HEK293 (cell line): Measurements from ENCODE around the gene TFG.

Source experiments
- CTCF ChIA-PET: fragments of 350-600 bp; formaldehyde crosslinking; extraction: SDS; loops from one replicate; lab custom pipeline; 2021; ENCODE audit warnings: antibody characterized with exemption; lab: Yijun Ruan, JAX
- POLR2A ChIA-PET: fragments of 300-600 bp; formaldehyde crosslinking; extraction: SDS; loops from one replicate; lab custom pipeline; 2020; ENCODE audit warnings: antibody characterized with exemption, inconsistent platforms; lab: Yijun Ruan, JAX
- H3K27ac ChIP-seq: fragments of 200-500 bp; sonication (Bioruptor generic); 2 replicates; pipeline ENCODE4 v1.5.1; 2014; ENCODE audit warnings: low read depth, low read length, control low read depth, inconsistent platforms; ENCODE audit errors: extremely low read depth
- H3K36me3 ChIP-seq, 2 experiments: fragments of 200-500 bp in 1 of 2; sonication (Bioruptor generic) in 1 of 2; 1 replicate in 1 of 2; 2 replicates in 1 of 2; pipeline ENCODE4 v1.5.1; 2014 to 2017; ENCODE audit warnings: inconsistent platforms in 2 of 2, low read length in 2 of 2; ENCODE audit not compliant: control insufficient read depth in 2 of 2, insufficient read depth in 1 of 2
- H3K4me1 ChIP-seq: fragments of 200-500 bp; sonication (Bioruptor generic); 2 replicates; pipeline ENCODE4 v1.5.1; 2014; ENCODE audit warnings: mild to moderate bottlenecking, low read length, inconsistent platforms; ENCODE audit not compliant: control insufficient read depth, insufficient read depth
- H3K4me3 ChIP-seq: 2 replicates; pipeline ENCODE4 v1.5.1; 2011; ENCODE audit warnings: low read depth, mild to moderate bottlenecking, control low read depth, low read length, moderate library complexity
- H3K9me3 ChIP-seq: fragments of 200-500 bp; sonication (Bioruptor generic); 2 replicates; pipeline ENCODE4 v1.5.1; 2014; ENCODE audit warnings: low read depth, low read length, inconsistent platforms; ENCODE audit not compliant: control insufficient read depth, insufficient read depth
- ELK4 ChIP-seq: IDR thresholded peaks from 2 replicates; pipeline ENCODE4 v1.6.1; 2011; ENCODE audit warnings: mild to moderate bottlenecking, low read depth, low read length, borderline replicate concordance
- FEZF1 ChIP-seq: fragments of 450-650 bp; formaldehyde crosslinking; IDR thresholded peaks from 2 replicates; pipeline ENCODE4 v1.5.1; 2016; ENCODE audit warnings: missing biosample characterization, missing genetic modification characterization
- GFI1B ChIP-seq: fragments of 450-650 bp; formaldehyde crosslinking; IDR thresholded peaks from 2 replicates; pipeline ENCODE4 v1.5.1; 2016; ENCODE audit warnings: missing biosample characterization, missing genetic modification characterization
- GLIS2 ChIP-seq: fragments of 450-650 bp; formaldehyde crosslinking; IDR thresholded peaks from 2 replicates; pipeline ENCODE4 v1.5.1; 2016; ENCODE audit warnings: missing biosample characterization, missing genetic modification characterization
- IKZF3 ChIP-seq: fragments of 450-650 bp; IDR thresholded peaks from 2 replicates; pipeline ENCODE4 v1.5.0; 2018; ENCODE audit warnings: missing biosample characterization, mild to moderate bottlenecking, missing genetic modification characterization, moderate library complexity
- INSM2 ChIP-seq: fragments of 450-650 bp; formaldehyde crosslinking; IDR thresholded peaks from 2 replicates; pipeline ENCODE4 v1.5.1; 2016; ENCODE audit warnings: missing biosample characterization, missing genetic modification characterization
- REPIN1 ChIP-seq: fragments of 450-650 bp; formaldehyde crosslinking; IDR thresholded peaks from 2 replicates; pipeline ENCODE4 v1.5.1; 2017; ENCODE audit warnings: missing biosample characterization, missing genetic modification characterization, low read depth
- SP2 ChIP-seq: fragments of 450-650 bp; formaldehyde crosslinking; IDR thresholded peaks from 2 replicates; pipeline ENCODE4 v1.5.1; 2016; ENCODE audit warnings: missing biosample characterization, missing genetic modification characterization
- SP7 ChIP-seq: fragments of 450-650 bp; formaldehyde crosslinking; IDR thresholded peaks from 2 replicates; pipeline ENCODE4 v1.5.1; 2016; ENCODE audit warnings: missing biosample characterization, missing genetic modification characterization
- ZBTB26 ChIP-seq: fragments of 450-650 bp; formaldehyde crosslinking; optimal IDR thresholded peaks from 2 replicates; pipeline ENCODE3; 2016; ENCODE audit warnings: missing biosample characterization, mild to moderate bottlenecking, missing genetic modification characterization
- ZBTB8A ChIP-seq: fragments of 450-650 bp; formaldehyde crosslinking; IDR thresholded peaks from 2 replicates; pipeline ENCODE4 v1.5.1; 2016; ENCODE audit warnings: missing biosample characterization, missing genetic modification characterization
- ZFHX2 ChIP-seq: fragments of 450-650 bp; formaldehyde crosslinking; conservative IDR thresholded peaks from 2 replicates; pipeline ENCODE4 v1.5.1; 2016; ENCODE audit warnings: missing biosample characterization, missing genetic modification characterization
- ZNF133 ChIP-seq: fragments of 450-650 bp; formaldehyde crosslinking; IDR thresholded peaks from 2 replicates; pipeline ENCODE4 v1.5.1; 2016; ENCODE audit warnings: missing biosample characterization, missing genetic modification characterization
- ZNF175 ChIP-seq: fragments of 450-650 bp; formaldehyde crosslinking; IDR thresholded peaks from 2 replicates; pipeline ENCODE4 v1.5.1; 2016; ENCODE audit warnings: missing biosample characterization, missing genetic modification characterization
- ZNF2 ChIP-seq: fragments of 450-650 bp; formaldehyde crosslinking; IDR thresholded peaks from 2 replicates; pipeline ENCODE4 v1.5.1; 2016; ENCODE audit warnings: missing biosample characterization, missing genetic modification characterization
- ZNF202 ChIP-seq: fragments of 450-650 bp; formaldehyde crosslinking; IDR thresholded peaks from 2 replicates; pipeline ENCODE4 v1.5.1; 2016; ENCODE audit warnings: missing biosample characterization, missing genetic modification characterization, borderline replicate concordance
- ZNF223 ChIP-seq: fragments of 450-650 bp; formaldehyde crosslinking; IDR thresholded peaks from 2 replicates; pipeline ENCODE4 v1.5.1; 2016; ENCODE audit warnings: missing biosample characterization, missing genetic modification characterization
- ZNF335 ChIP-seq: fragments of 450-650 bp; formaldehyde crosslinking; conservative IDR thresholded peaks from 2 replicates; pipeline ENCODE4 v1.5.1; 2016; ENCODE audit warnings: missing biosample characterization, missing genetic modification characterization
- ZNF341 ChIP-seq: fragments of 450-650 bp; formaldehyde crosslinking; IDR thresholded peaks from 2 replicates; pipeline ENCODE4; 2016; ENCODE audit warnings: low read depth, missing biosample characterization, missing genetic modification characterization
- ZNF518A ChIP-seq: fragments of 450-650 bp; formaldehyde crosslinking; conservative IDR thresholded peaks from 2 replicates; pipeline ENCODE4 v1.5.1; 2016; ENCODE audit warnings: low read depth, missing biosample characterization, missing genetic modification characterization
- ZNF645 ChIP-seq: fragments of 450-650 bp; formaldehyde crosslinking; IDR thresholded peaks from 2 replicates; pipeline ENCODE4; 2016; ENCODE audit warnings: missing biosample characterization, missing genetic modification characterization
- ZNF660 ChIP-seq: fragments of 450-650 bp; IDR thresholded peaks from 2 replicates; pipeline ENCODE4 v1.5.1; 2018; ENCODE audit warnings: missing biosample characterization, mild to moderate bottlenecking, missing genetic modification characterization
- ZNF792 ChIP-seq: fragments of 450-650 bp; formaldehyde crosslinking; IDR thresholded peaks from 2 replicates; pipeline ENCODE4 v1.5.1; 2016; ENCODE audit warnings: missing biosample characterization, missing genetic modification characterization
- ZSCAN23 ChIP-seq: fragments of 450-650 bp; formaldehyde crosslinking; IDR thresholded peaks from 2 replicates; pipeline ENCODE4 v1.5.1; 2016; ENCODE audit warnings: missing biosample characterization, missing genetic modification characterization
- ZSCAN30 ChIP-seq: fragments of 450-650 bp; IDR thresholded peaks from 2 replicates; pipeline ENCODE4 v1.5.1; 2018; ENCODE audit warnings: missing biosample characterization, mild to moderate bottlenecking, missing genetic modification characterization, moderate library complexity
- TF ChIP-seq, protein P1 (sequence below): fragments of 450-650 bp; formaldehyde crosslinking; IDR thresholded peaks from 2 replicates; pipeline ENCODE4 v1.5.1; 2016; ENCODE audit warnings: missing biosample characterization, missing genetic modification characterization

The TFG gene

GRCh38 chr3:100708989-100709841 lies at the start of gene TFG:
TFG (plus strand) TSS chr3:100709494; CDS start chr3:100713686, 4,192 bp downstream.
- Histone ChIP-seq H3K36me3 (peaks cover 8 to 21% of the 10 kb centered on the region in 2 experiments; a peak in 2 of 3 replicates), H3K27ac (peak within 1 kb of the TSS; percentile 97), H3K4me3 (peak within 1 kb of the TSS; percentile 88), H3K9me3 (no peaks in the 10 kb centered on the region), H3K4me1 (no peaks in the 10 kb centered on the region; the same call in 1 of the 2 replicates)
- CTCF ChIA-PET, result interaction anchor here (0.9 to 1.1 kb wide), 2 partner anchors 11 to 14 kb away, joined by 3 to 10 read pairs; no protein-coding TSS in a partner anchor
- POLR2A ChIA-PET, result interaction anchor here (0.6 to 1.3 kb wide), 4 partner anchors 9 to 216 kb away, joined by 4 to 9 read pairs (median 4); partner anchors contain the start of gene TMEM45A
- TF ChIP-seq ZNF223 (tag by site-specific recombination) (no peak), ZSCAN23 (no peak), ZNF175 (tag by site-specific recombination) (no peak), ZNF518A (tag by site-specific recombination) (peak; percentile 93), IKZF3 (tag by site-specific recombination) (peak; percentile 75), ZNF335 (tag by site-specific recombination) (peak; percentile 51; the same call in 1 of the 2 replicates), GLIS2 (tag by site-specific recombination) (no peak), ZBTB8A (tag by site-specific recombination) (peak; percentile 40; the same call in 1 of the 2 replicates), ZNF133 (no peak), ZBTB26 (peak; percentile 74), ELK4 (peak; percentile 59; the same call in 1 of the 2 replicates), ZNF341 (tag by site-specific recombination) (peak; percentile 36; the same call in 1 of the 2 replicates), ZSCAN30 (tag by site-specific recombination) (peak; percentile 48; the same call in 1 of the 2 replicates), ZFHX2 (tag by site-specific recombination) (0 out of 2 replicates have a peak, but pooled peaks have one; percentile 17), ZNF660 (tag by site-specific recombination) (0 out of 2 replicates have a peak, but pooled peaks have one; percentile 13), SP2 (tag by site-specific recombination) (peak; percentile 92), SP7 (no peak), ZNF2 (no peak), ZNF202 (tag by site-specific recombination) (no peak), FEZF1 (tag by site-specific recombination) (no peak), ZNF792 (tag by site-specific recombination) (no peak), REPIN1 (no peak), ZNF645 (tag by site-specific recombination) (no peak), INSM2 (tag by site-specific recombination) (no peak), GFI1B (no peak)
- TF ChIP-seq, protein P1, sequence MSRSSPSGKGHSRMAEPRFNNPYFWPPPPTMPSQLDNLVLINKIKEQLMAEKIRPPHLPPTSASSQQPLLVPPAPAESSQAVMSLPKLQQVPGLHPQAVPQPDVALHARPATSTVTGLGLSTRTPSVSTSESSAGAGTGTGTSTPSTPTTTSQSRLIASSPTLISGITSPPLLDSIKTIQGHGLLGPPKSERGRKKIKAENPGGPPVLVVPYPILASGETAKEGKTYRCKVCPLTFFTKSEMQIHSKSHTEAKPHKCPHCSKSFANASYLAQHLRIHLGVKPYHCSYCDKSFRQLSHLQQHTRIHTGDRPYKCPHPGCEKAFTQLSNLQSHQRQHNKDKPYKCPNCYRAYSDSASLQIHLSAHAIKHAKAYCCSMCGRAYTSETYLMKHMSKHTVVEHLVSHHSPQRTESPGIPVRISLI (tag by site-specific recombination), result peak; percentile 95; the same call in 1 of the 2 replicates
